Measurements from ENCODE around the gene PSMD13.

The PSMD13 gene

DNA sequence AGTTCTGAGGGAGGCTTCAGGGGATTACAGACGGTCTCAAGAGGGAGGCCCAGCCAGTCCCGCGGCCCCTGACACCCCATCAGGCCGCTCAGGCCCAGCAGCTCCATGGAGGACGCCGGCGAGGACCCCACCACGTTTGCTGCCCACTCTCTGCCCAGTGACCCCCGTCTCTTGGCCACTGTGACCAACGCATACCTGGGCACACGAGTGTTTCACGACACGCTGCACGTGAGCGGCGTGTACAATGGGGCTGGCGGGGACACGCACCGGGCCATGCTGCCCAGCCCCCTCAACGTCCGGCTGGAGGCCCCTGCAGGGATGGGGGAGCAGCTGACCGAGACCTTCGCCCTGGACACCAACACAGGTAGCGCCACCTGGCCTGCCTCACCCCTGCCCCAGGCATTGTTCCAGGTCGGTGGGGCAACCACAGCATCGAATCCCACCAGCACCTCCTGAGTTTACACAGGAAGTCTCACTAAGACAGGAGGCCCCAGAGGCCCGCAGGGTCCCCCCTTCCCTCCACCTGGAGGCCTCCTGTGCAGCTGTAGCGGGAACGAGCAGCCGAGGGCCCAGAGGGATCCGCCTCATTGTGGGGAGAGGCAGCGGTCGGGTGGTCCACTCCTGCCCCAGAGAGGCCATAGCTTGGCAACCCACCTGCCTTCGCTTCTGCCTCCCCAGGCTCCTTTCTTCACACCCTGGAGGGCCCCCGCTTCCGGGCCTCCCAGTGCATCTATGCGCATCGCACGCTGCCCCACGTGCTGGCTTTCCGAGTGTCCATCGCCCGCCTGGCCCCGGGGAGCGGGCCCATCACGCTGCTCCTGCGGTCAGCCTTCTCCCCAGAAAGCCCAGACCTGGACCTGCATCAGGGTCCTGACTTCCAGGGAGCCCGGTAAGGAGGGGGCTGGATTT is 53.2 kb downstream of the PSMD13 start:
- no peak for DNase-seq (ENCODE audit: low read depth)

DNA sequence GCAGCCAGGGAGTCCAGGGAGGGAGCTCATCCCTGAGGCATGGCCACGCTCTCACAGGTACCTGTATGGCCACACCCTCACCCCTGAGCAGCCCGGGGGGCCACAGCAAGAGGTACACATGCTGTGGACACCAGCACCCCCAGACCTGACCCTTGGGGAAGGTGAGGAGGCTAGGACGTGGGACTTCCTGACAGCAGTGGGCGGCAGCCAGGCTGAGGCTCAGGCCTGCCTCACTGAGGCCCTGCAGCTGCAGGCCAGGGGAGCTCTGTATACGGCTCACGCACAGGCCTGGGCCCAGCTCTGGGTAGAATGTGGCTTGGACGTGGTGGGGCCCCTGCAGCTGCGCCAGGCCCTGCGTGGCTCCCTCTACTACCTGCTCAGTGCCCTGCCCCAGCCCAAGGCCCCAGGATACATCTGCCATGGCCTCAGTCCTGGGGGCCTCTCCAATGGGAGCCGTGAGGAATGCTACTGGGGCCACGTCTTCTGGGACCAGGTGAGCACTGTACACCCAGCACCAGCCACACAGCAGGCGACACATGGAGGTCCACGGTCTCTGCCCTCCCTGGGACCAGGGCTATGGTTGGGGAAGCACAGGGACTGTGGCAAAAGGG is 54.0 kb downstream of the PSMD13 start:
- DNase-seq (ENCODE audit: low read depth): no peak

DNA sequence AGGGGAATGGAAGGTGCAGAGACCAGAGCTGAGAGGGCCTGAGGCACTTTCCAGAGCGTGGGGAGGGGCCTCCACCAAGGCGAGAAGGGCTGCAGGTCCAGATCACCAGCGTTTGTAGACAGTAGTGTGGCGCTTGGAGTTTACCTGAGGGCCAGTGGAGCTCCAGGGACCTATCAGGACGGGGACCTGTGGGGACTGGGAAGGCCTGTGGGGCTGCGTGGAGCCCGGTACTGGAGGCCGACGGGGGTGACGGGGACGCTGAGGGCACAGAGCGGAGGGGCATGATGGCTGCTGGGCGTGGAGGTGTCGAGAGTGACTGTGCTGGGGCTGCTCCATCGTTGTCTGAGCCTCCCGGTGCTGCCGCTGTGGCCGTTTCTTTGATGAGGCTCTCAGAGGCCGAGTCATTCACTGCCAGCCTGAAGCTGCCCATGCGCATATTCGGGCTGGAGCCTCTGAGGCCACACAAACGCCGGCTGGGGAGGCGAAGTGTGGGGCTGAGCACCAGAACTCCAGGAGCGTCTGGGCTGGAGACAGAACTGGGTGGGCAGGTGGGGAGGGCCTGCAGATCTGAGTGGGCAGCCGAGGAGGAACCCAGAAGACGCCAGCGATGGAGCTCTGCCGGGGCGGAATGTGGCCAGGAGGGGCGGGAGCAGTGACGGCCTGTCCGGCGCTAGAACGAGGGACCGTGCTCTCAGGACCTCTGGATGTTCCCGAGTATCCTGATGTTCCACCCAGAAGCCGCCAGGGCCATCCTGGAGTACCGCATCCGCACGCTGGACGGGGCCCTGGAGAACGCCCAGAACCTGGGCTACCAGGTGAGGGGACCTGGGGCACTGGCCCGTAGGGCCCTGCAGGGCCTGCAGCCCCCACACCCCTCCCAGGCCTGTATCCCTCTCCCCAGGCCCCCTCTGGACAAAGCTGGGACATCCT is 54.8 kb downstream of the PSMD13 start:
- DNase-seq (ENCODE audit: low read depth): no peak

DNA sequence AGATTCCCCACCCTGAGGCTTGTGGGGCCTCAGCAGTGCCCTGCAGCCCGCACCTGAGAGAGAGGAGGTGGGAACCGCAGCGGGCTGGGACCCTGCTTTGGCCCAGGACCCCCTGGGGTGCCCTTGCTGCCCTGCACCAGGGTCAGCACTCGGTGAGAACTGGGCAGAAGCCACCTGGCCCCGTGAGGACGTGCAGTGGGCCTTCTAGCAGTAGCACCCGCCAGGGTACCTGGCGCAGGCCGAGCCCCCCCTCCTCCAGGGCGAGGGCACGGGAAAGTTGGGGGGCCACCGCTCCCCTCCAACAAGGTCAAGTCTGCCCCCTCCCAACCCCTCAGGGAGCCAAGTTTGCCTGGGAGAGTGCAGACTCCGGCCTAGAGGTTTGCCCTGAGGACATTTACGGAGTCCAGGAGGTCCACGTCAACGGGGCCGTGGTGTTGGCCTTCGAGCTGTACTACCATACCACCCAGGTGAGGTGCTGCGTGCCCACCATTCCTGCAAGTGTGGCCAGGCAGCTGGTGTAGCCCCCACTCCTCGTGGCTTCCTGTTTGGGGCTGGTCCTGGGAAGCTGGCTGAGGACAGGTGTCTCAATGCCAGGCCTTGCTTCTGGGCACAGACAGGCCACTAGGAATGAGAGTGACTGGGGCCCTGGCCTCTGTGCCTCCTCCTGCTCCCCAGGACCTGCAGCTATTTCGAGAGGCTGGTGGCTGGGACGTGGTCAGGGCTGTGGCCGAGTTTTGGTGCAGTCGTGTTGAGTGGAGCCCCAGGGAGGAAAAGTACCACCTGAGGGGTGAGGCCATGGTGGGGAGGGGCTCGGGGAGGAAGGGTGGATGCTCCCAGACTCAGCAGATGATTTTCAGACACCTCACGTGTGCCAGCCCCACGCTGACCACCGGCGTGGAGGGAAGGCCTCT is 55.7 kb downstream of the PSMD13 start:
- DNase-seq (ENCODE audit: low read depth): no peak

GRCh38 chr11:293271-293851 is 56.6 kb downstream of the PSMD13 start:
- no peak for DNase-seq (ENCODE audit: low read depth)

DNA sequence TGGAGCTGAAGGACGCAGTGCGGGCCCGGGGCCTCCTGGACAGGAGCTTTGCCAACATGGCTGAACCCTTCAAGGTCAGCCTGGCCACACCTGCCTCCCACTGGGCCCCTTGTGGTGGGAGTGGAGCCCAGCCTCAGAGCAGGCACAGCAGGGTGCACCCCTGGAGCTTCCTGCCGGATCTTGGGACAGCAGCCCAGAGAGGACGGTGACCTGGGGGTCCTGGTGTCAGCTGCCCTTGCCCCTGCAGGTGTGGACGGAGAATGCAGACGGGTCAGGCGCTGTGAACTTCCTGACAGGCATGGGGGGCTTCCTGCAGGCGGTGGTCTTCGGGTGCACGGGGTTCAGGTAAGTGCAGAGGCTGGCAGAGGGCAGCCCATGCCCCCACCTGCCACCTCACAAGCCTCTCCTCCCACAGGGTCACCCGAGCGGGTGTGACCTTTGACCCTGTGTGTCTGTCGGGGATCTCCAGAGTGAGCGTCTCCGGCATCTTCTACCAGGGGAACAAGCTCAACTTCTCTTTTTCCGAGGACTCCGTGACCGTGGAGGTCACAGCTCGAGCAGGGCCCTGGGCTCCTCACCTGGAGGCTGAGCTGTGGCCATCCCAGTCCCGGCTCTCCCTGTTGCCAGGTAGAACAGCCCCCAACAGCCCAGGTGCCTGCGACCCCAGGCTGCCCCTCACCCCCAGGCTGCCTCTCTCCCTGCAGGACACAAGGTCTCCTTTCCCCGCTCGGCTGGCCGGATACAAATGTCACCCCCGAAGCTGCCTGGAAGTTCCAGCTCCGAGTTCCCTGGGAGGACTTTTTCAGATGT is 57.3 kb downstream of the PSMD13 start:
- DNase-seq (ENCODE audit: low read depth): no peak

- no peak for DNase-seq (ENCODE audit: low read depth)
Measured at GRCh38 chr11:294780-295179, 58.0 kb downstream of the PSMD13 start.

- no peak for DNase-seq (ENCODE audit: low read depth)
Measured at GRCh38 chr11:295351-296170, 58.8 kb downstream of the PSMD13 start.

- DNase-seq (ENCODE audit: low read depth): no peak
Measured at GRCh38 chr11:296171-297050, 59.6 kb downstream of the PSMD13 start.

GRCh38 chr11:297051-297585 is 60.3 kb downstream of the PSMD13 start:
- DNase-seq (ENCODE audit: low read depth): no peak

GRCh38 chr11:297586-298405 is 61.0 kb downstream of the PSMD13 start:
- no peak for DNase-seq (ENCODE audit: low read depth)

DNA sequence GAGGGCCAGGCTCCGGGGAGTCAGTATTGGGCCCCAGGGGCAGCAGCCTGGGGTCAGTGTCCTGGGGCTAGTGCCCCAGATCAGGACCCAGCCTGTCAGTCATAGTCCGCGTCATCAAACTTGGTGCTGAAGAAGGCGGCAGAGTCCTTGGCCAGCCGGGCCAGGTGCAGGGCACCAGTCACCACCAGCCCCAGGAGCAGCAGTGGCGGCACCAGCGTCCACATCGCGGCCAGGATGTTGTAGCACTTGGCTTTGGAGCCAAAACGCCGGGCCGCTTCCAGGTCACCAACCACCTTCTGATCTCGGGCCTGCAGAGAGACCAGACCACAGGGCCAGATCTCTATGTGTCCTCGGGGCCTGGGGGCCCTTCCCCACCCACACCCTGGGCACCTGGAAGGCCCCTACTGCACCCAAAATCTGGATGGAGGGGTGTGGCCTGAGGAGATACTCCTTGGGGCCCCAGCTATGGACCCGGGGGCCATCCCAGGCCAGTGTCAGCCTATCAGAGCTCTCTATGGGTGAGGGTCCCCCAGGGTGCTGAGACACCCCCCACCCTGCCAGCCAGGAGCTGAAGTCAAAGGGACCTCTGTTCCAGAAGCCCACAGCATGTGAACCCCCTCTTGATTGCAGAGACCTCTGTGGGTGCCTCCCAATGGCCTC is 61.8 kb downstream of the PSMD13 start:
- DNase-seq (ENCODE audit: low read depth): no peak

DNA sequence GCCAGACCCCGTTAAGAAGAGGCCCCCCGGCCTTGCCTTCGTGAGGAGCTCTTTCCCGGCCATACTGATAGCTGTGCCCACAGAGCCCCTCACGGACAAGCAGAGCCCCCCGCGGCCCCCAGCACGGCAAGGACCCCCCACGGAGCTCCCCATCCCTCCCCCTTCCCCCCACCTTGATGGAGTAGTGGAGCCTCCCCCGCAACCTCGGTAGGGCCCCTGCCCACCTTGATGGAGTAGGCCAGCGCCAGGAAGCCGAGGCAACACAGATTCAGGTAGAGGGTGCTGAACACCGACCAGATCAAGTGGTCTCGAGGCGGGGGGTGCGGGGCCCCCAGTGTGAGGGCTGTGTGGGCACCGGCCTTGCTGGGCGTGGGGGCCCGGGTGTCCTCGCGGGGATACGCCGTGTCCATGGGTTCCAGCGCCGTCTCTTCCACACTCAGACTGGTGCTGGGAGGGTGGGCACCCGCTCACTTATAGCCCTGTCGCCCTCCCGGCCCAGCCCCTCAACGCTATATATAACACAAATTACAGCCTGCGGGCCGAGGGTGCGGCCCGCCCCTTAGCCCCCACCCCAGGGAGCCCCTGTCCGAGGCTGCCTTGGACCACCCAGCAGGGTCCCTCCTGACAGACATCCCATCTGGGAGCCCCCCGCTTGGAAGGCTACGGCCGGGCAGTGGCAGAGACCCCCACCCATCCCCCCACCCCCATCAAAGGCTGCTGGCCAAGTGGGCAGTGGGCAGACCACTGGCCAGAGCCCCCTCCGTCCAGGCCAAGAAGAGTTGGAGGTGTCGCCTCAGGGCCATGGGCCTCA is 62.5 kb downstream of the PSMD13 start, which contains the start of gene IFITM5:
TSS of gene IFITM5 (minus strand) at position 446 of the 811 bp plus-strand sequence. CDS start at position 410, 36 bp downstream.
- no peak for DNase-seq (ENCODE audit: low read depth)

GRCh38 chr11:299951-300735 is 63.4 kb downstream of the PSMD13 start:
- no peak for DNase-seq (ENCODE audit: low read depth)
